HCT116 (cell line): ENCODE measurements around the gene ABCG5. TPM values are rescaled to one million over a fixed set of nuclear protein-coding genes. Genes with fewer than 3 reads are reported as not detected.

ENCODE experiments used
- ATAC-seq: fragments of 200-7000 bp; cut with Tn5 transposase; 2 replicates; pipeline ENCODE4 v1.9.1; 2020; ENCODE audit warnings: mild to moderate bottlenecking, moderate library complexity
- BruUV-seq: library from RNA; stranded (reverse); fragments of 400-500 nt; replicated peaks from 2 replicates; lab custom pipeline; 2021; lab: Mats Ljungman, UMichigan
- CTCF ChIA-PET: fragments of 300-600 bp; sonication (Branson Sonifier 250); formaldehyde crosslinking; loops from one replicate; lab custom pipeline; 2021; ENCODE audit warnings: antibody characterized with exemption; lab: Charles Lee
- POLR2A ChIA-PET: fragments of 300-600, 350-600 bp; sonication (Branson Sonifier 250); formaldehyde crosslinking; loops from one replicate; lab custom pipeline; 2021; ENCODE audit warnings: antibody characterized with exemption; lab: Charles Lee
- RAD21 ChIA-PET, 2 experiments: fragments of 300-600 bp; sonication (Branson Sonifier 250); formaldehyde crosslinking; loops; one replicate each; lab custom pipeline; 2023; ENCODE audit warnings: low total read pairs in 2 of 2; ENCODE audit not compliant: uncharacterized antibody in 2 of 2, unreplicated experiment in 2 of 2, low non-redundant PET in 1 of 2; lab: Charles Lee
- DNase-seq: peaks from one replicate; pipeline ENCODE4 v3.0.0-alpha.2; 2010; ENCODE audit warnings: low read depth, low spot score
- H2AFZ ChIP-seq: fragments of 200-600 bp; shearing (Covaris generic), sonication (generic); 2 replicates; pipeline ENCODE4 v1.6.1; 2017; ENCODE audit warnings: low read depth, mixed run types, mixed read lengths, antibody characterized with exemption, low read length; ENCODE audit not compliant: poor library complexity, severe bottlenecking
- H3K27ac ChIP-seq: 2 replicates; pipeline ENCODE4 v1.5.1; 2012; ENCODE audit warnings: low read depth, low read length
- H3K27me3 ChIP-seq: fragments of 200-600 bp; sonication (generic); 2 replicates; pipeline ENCODE4 v1.6.1; 2016; ENCODE audit warnings: mixed run types, low read length, mixed read lengths; ENCODE audit not compliant: insufficient read depth
- H3K36me3 ChIP-seq, 2 experiments: fragments of 200-500 bp in 1 of 2; fragments of 200-600 bp in 1 of 2; sonication (Bioruptor generic) in 1 of 2; sonication (generic) in 1 of 2; 2 replicates each; pipeline versions ENCODE4 v1.5.1 to v1.6.1; 2014 to 2016; ENCODE audit warnings: low read length in 2 of 2, inconsistent platforms in 1 of 2, mixed read lengths in 1 of 2, mixed run types in 1 of 2; ENCODE audit not compliant: insufficient read depth in 2 of 2, control insufficient read depth in 1 of 2
- H3K4me1 ChIP-seq, 2 experiments: fragments of 200-600 bp in 1 of 2; sonication (generic) in 1 of 2; 2 replicates each; pipeline versions ENCODE4 v1.5.1 to v1.6.1; 2012 to 2017; ENCODE audit warnings: low read length in 2 of 2, inconsistent platforms in 1 of 2, mild to moderate bottlenecking in 1 of 2, mixed read lengths in 1 of 2, mixed run types in 1 of 2, moderate library complexity in 1 of 2; ENCODE audit not compliant: insufficient read depth in 2 of 2, control insufficient read depth in 1 of 2
- H3K4me2 ChIP-seq: fragments of 200-600 bp; sonication (generic); 2 replicates; pipeline ENCODE4 v1.6.1; 2017; ENCODE audit warnings: mixed run types, low read length, mixed read lengths
- H3K4me3 ChIP-seq, 2 experiments: fragments of 200-600 bp in 1 of 2; sonication (generic) in 1 of 2; replicated peaks in 1 of 2; 2 replicates each; pipeline ENCODE4 v1.5.1; 2011 to 2016; ENCODE audit warnings: low read length in 2 of 2, control low read depth in 1 of 2, low read depth in 1 of 2, mild to moderate bottlenecking in 1 of 2, mixed read lengths in 1 of 2, mixed run types in 1 of 2
- H3K79me2 ChIP-seq: fragments of 200-600 bp; sonication (generic); 2 replicates; pipeline ENCODE4 v1.6.1; 2017; ENCODE audit warnings: mild to moderate bottlenecking, mixed run types, low read length, moderate library complexity, mixed read lengths; ENCODE audit not compliant: insufficient read depth
- H3K9ac ChIP-seq: fragments of 200-600 bp; sonication (generic); 2 replicates; pipeline ENCODE4 v1.6.1; 2016; ENCODE audit warnings: low read length, mixed read lengths
- H3K9me2 ChIP-seq: fragments of 200-600 bp; sonication (generic), shearing (Covaris generic); 2 replicates; pipeline ENCODE4 v1.6.1; 2017; ENCODE audit warnings: mixed run types, mild to moderate bottlenecking, moderate library complexity; ENCODE audit not compliant: insufficient read depth
- H3K9me3 ChIP-seq, 2 experiments: fragments of 200-500 bp in 1 of 2; fragments of 200-600 bp in 1 of 2; sonication (Bioruptor generic) in 1 of 2; sonication (generic) in 1 of 2; 2 replicates each; pipeline ENCODE4 v1.6.1; 2014 to 2017; ENCODE audit warnings: low read length in 2 of 2, mixed read lengths in 2 of 2, inconsistent platforms in 1 of 2, low read depth in 1 of 2, mild to moderate bottlenecking in 1 of 2, mixed run types in 1 of 2, moderate library complexity in 1 of 2; ENCODE audit not compliant: control insufficient read depth in 1 of 2, insufficient read depth in 1 of 2
- H4K20me1 ChIP-seq: fragments of 200-600 bp; sonication (generic), shearing (Covaris generic); 2 replicates; pipeline ENCODE4 v1.6.1; 2017; ENCODE audit warnings: mixed run types, mild to moderate bottlenecking, moderate library complexity; ENCODE audit not compliant: insufficient read depth
- EZH2phosphoT487 ChIP-seq: fragments of 200-600 bp; IDR thresholded peaks from 2 replicates; pipeline ENCODE4 v1.6.1; 2018; ENCODE audit warnings: antibody characterized with exemption, borderline replicate concordance
- FOSL1 ChIP-seq: IDR thresholded peaks from 2 replicates; pipeline ENCODE4 v1.6.1; 2012; ENCODE audit warnings: low read depth
- POLR2A ChIP-seq: IDR thresholded peaks from 2 replicates; pipeline ENCODE4 v1.7.0; 2011; ENCODE audit warnings: borderline replicate concordance; ENCODE audit not compliant: insufficient read depth, insufficient read length; ENCODE audit errors: extremely low read depth
- POLR2AphosphoS5 ChIP-seq: IDR thresholded peaks from 2 replicates; pipeline ENCODE4 v1.6.1; 2011; ENCODE audit warnings: mild to moderate bottlenecking, low read depth, low read length, moderate library complexity
- RAD21 ChIP-seq: IDR thresholded peaks from 2 replicates; pipeline ENCODE4 v1.6.1; 2012; ENCODE audit warnings: low read depth, mild to moderate bottlenecking
- SIN3A ChIP-seq: IDR thresholded peaks from 2 replicates; pipeline ENCODE4 v1.6.1; 2012; ENCODE audit warnings: low read depth
- SP1 ChIP-seq: IDR thresholded peaks from 2 replicates; pipeline ENCODE4 v1.6.1; 2012; ENCODE audit warnings: low read depth
- SRF ChIP-seq: IDR thresholded peaks from 2 replicates; pipeline ENCODE4 v1.6.1; 2012; ENCODE audit warnings: low read depth
- TCF7L2 ChIP-seq: IDR thresholded peaks from 2 replicates; pipeline ENCODE4 v1.7.0; 2011; ENCODE audit warnings: borderline replicate concordance, inconsistent platforms; ENCODE audit not compliant: insufficient read depth, insufficient read length; ENCODE audit errors: extremely low read depth
- YY1 ChIP-seq: IDR thresholded peaks from 2 replicates; pipeline ENCODE4 v1.6.1; 2011; ENCODE audit warnings: low read length, low read depth, moderate library complexity, mild to moderate bottlenecking; ENCODE audit not compliant: insufficient replicate concordance; ENCODE audit errors: extremely low read depth
- ZFX ChIP-seq: fragments of 450-650 bp; IDR thresholded peaks from 2 replicates; pipeline ENCODE4 v1.6.1; 2017
- intact Hi-C: fragments of 100-400 bp; cut with micrococcal nuclease; formaldehyde crosslinking; loops from 2 replicates; pipeline ENCODE4 v1.10.0; 2022
- total RNA-seq: library from RNA; stranded (reverse); gene quantifications from one replicate; pipeline ENCODE4 v1.2.1, GENCODE V29; 2021; ENCODE audit not compliant: unreplicated experiment
- TF ChIP-seq, protein P1 (sequence below): IDR thresholded peaks from 2 replicates; pipeline ENCODE4 v1.6.1; 2012
- TF ChIP-seq, protein P2 (sequence below): IDR thresholded peaks from 2 replicates; pipeline ENCODE4 v1.6.1; 2011; ENCODE audit warnings: mild to moderate bottlenecking, low read length, moderate library complexity; ENCODE audit not compliant: insufficient replicate concordance; ENCODE audit errors: extremely low read depth
- TF ChIP-seq, protein P3 (sequence below): IDR thresholded peaks from 2 replicates; pipeline ENCODE4 v1.6.1; 2012; ENCODE audit warnings: low read depth

ABCG5 gene
- total RNA-seq, 1 experiment from 2014 or later = not detected

DNA sequence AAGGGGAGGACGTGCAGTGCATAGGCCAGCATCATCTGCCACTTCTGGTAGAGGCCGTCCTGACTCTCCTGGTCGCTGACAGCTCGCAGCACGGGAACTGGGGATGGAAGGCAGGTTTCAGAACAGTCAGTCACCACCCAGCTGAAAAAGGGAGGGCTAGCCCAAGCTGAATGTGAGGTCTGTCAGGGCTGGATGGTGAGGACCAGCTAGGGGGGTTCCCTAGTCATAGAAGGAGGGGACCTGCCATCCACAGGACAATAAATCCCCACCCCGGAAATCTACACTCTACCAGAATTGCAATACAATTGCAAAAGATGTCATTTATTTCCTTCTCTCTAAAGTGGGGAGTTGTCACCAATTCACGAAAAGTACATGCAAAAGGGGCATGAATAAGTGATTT, 15.8 kb downstream of the ABCG5 start (continued):
- no peak for TF ChIP-seq FOSL1
- TF ChIP-seq, protein P1, sequence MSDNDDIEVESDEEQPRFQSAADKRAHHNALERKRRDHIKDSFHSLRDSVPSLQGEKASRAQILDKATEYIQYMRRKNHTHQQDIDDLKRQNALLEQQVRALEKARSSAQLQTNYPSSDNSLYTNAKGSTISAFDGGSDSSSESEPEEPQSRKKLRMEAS = no peak
- TF ChIP-seq, protein P2, sequence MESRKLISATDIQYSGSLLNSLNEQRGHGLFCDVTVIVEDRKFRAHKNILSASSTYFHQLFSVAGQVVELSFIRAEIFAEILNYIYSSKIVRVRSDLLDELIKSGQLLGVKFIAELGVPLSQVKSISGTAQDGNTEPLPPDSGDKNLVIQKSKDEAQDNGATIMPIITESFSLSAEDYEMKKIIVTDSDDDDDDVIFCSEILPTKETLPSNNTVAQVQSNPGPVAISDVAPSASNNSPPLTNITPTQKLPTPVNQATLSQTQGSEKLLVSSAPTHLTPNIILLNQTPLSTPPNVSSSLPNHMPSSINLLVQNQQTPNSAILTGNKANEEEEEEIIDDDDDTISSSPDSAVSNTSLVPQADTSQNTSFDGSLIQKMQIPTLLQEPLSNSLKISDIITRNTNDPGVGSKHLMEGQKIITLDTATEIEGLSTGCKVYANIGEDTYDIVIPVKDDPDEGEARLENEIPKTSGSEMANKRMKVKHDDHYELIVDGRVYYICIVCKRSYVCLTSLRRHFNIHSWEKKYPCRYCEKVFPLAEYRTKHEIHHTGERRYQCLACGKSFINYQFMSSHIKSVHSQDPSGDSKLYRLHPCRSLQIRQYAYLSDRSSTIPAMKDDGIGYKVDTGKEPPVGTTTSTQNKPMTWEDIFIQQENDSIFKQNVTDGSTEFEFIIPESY = no peak
- TF ChIP-seq ZFX = no peak
- TF ChIP-seq TCF7L2 = no peak
- TF ChIP-seq YY1 = no peak
- no peak for TF ChIP-seq POLR2A
- TF ChIP-seq SIN3A = no peak
- no peak for TF ChIP-seq POLR2AphosphoS5
- no peak for TF ChIP-seq SRF

DNA sequence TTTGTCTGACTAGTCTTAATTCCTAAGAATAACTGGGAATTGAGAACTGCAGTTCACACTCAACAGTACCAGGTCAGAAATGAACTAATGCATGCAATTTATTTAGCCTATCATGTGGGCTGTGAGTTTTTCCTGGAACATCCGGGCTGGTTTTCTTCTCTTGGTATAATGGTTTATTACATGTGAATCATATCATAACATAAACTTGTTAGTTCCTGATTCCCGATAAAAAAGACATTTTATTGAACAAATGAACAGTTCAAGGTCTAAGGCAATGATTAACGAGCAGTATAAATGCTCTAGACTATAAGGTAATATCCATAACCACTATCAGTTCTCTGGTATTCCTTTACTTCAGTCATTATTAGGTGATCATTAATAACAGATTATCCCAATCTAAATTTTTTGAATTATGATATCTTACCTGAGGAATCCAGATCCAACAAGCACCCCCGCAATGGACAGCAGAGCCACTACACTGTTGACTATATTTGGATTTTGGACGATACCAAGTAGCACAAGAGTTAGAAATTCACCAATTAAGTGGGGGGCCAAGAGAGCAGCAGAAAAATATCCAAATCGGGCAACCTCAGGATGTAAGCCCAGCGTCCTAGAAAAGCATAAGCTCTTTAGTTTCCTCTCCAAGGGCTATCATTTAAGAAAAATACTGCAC, 19.0 kb downstream of the ABCG5 start:
- Histone ChIP-seq H3K9me3 (no peaks in the 10 kb centered on the region), H3K79me2 (no peaks in the 10 kb centered on the region), H3K36me3 (no peaks in the 10 kb centered on the region), H3K4me3 (no peak overlapping the region), H2AFZ (no peak overlapping the region), H3K27ac (no peak overlapping the region), H3K4me1 (peaks cover 0 to 8% of the 10 kb centered on the region in 2 experiments; a peak in 2 of 4 replicates), H3K9ac (no peak overlapping the region)
- DNase-seq = no peak
- RAD21 ChIA-PET = no interaction called here
- intact Hi-C loops = no loop called here
- CTCF ChIA-PET = no interaction called here
- POLR2A ChIA-PET = no interaction called here
- TF ChIP-seq RAD21 (no peak), YY1 (no peak), SRF (no peak), SP1 (no peak), EZH2phosphoT487 (no peak)
- TF ChIP-seq, protein P3, sequence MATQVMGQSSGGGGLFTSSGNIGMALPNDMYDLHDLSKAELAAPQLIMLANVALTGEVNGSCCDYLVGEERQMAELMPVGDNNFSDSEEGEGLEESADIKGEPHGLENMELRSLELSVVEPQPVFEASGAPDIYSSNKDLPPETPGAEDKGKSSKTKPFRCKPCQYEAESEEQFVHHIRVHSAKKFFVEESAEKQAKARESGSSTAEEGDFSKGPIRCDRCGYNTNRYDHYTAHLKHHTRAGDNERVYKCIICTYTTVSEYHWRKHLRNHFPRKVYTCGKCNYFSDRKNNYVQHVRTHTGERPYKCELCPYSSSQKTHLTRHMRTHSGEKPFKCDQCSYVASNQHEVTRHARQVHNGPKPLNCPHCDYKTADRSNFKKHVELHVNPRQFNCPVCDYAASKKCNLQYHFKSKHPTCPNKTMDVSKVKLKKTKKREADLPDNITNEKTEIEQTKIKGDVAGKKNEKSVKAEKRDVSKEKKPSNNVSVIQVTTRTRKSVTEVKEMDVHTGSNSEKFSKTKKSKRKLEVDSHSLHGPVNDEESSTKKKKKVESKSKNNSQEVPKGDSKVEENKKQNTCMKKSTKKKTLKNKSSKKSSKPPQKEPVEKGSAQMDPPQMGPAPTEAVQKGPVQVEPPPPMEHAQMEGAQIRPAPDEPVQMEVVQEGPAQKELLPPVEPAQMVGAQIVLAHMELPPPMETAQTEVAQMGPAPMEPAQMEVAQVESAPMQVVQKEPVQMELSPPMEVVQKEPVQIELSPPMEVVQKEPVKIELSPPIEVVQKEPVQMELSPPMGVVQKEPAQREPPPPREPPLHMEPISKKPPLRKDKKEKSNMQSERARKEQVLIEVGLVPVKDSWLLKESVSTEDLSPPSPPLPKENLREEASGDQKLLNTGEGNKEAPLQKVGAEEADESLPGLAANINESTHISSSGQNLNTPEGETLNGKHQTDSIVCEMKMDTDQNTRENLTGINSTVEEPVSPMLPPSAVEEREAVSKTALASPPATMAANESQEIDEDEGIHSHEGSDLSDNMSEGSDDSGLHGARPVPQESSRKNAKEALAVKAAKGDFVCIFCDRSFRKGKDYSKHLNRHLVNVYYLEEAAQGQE = no peak
- TF ChIP-seq, all 23 proteins: peak for 0
- no TSS peak for BruUV-seq
- H3K27me3 ChIP-seq = peaks cover 23% of the 10 kb centered on the region; the same call in 1 of the 2 replicates
- H4K20me1 ChIP-seq = no peaks in the 10 kb centered on the region
- ATAC-seq = no peak
- H3K9me2 ChIP-seq = no peaks in the 10 kb centered on the region
- H3K4me2 ChIP-seq = no peak overlapping the region
